Ishikawa (cell line): ENCODE results near the gene KLK14.

Source experiments
- CEBPB ChIP-seq: IDR thresholded peaks from 2 replicates; pipeline ENCODE4 v1.6.1; 2012
- CREB1 ChIP-seq: IDR thresholded peaks from 2 replicates; pipeline ENCODE4 v1.6.1; 2012; ENCODE audit warnings: low read depth
- EGR1 ChIP-seq: IDR thresholded peaks from 2 replicates; pipeline ENCODE4 v1.6.1; 2012
- EP300 ChIP-seq: IDR thresholded peaks from 2 replicates; pipeline ENCODE4 v1.6.1; 2012; ENCODE audit warnings: borderline replicate concordance
- RAD21 ChIP-seq: IDR thresholded peaks from 2 replicates; pipeline ENCODE4 v1.6.1; 2012; ENCODE audit warnings: low read depth
- REST ChIP-seq: IDR thresholded peaks from 2 replicates; pipeline ENCODE4 v1.6.1; 2012; ENCODE audit warnings: low read depth, mild to moderate bottlenecking
- TEAD4 ChIP-seq: IDR thresholded peaks from 2 replicates; pipeline ENCODE4 v1.6.1; 2012
- YY1 ChIP-seq: IDR thresholded peaks from 2 replicates; pipeline ENCODE4 v1.6.1; 2012; ENCODE audit warnings: low read depth
- TF ChIP-seq, protein P1 (sequence below): IDR thresholded peaks from 2 replicates; pipeline ENCODE4 v1.6.1; 2012

GRCh38 chr19:51066393-51067186, 16.1 kb downstream of the KLK14 start:
- TF ChIP-seq CREB1, result no peak
- TF ChIP-seq YY1, result no peak
- TF ChIP-seq, protein P1, sequence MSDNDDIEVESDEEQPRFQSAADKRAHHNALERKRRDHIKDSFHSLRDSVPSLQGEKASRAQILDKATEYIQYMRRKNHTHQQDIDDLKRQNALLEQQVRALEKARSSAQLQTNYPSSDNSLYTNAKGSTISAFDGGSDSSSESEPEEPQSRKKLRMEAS, result no peak
- TF ChIP-seq EGR1, result no peak
- TF ChIP-seq EP300, result no peak
- no peak for TF ChIP-seq REST
- TF ChIP-seq CEBPB, result no peak
- TF ChIP-seq RAD21, result no peak
- no peak for TF ChIP-seq TEAD4
